Mucosa of descending colon (tissue), 3 donors: Measurements from ENCODE around the gene NIM1K. TPM values are rescaled to one million over a fixed set of nuclear protein-coding genes. Genes with fewer than 3 reads are reported as not detected.
"Not testable (repeated sequence)": the region's sequence is repeated elsewhere in the genome, so short reads cannot be mapped to it uniquely, and the experiment has no call there.

Experiments
- ATAC-seq: fragments of 200-7000 bp; cut with Tn5 transposase; one replicate; pipeline ENCODE4 v1.9.1; 2020; ENCODE audit warnings: mild to moderate bottlenecking, moderate library complexity
- DNase-seq, 3 donors: peaks; one replicate each; pipeline ENCODE4 v3.0.0-alpha.2; 2020
- H3K36me3 ChIP-seq: fragments of 200-600 bp; one replicate; pipeline ENCODE4 v1.8.0; 2021; ENCODE audit warnings: low read depth, mild to moderate bottlenecking
- H3K4me1 ChIP-seq: fragments of 200-600 bp; one replicate; pipeline ENCODE4 v1.8.0; 2021; ENCODE audit warnings: low read depth, mild to moderate bottlenecking
- H3K4me3 ChIP-seq: fragments of 200-600 bp; one replicate; pipeline ENCODE4 v1.8.0; 2021; ENCODE audit warnings: mild to moderate bottlenecking
- H3K9me3 ChIP-seq: fragments of 200-600 bp; one replicate; pipeline ENCODE4 v1.8.0; 2021; ENCODE audit warnings: mild to moderate bottlenecking
- CTCF ChIP-seq: fragments of 200-600 bp; IDR thresholded peaks from one replicate; pipeline ENCODE4 v1.8.0; 2022; ENCODE audit warnings: antibody characterized with exemption, mild to moderate bottlenecking
- intact Hi-C, 2 donors: fragments of 100-400 bp; cut with DNase I in 1 of 2; cut with micrococcal nuclease in 1 of 2; formaldehyde crosslinking; loops; one replicate each; pipeline versions ENCODE4 v1.11.0 to v1.11.1; 2022; cut with DNase I, micrococcal nuclease
- total RNA-seq, 3 donors: library from RNA; stranded (reverse); fragmentation: NEBNext Ultra II Directional in 2 of 3; extraction: Animal tissue kit (Norgen Biotek cat#: 25700) in 2 of 3; gene quantifications; one replicate each; pipeline versions ENCODE4 v1.2.1 to v1.2.4, GENCODE V29; 2021 to 2023
- donor health status: DM: no; HTN: no; CAD: no; lungs with moderate emphysema.
- donor health status: DM: no; HTN: no; CAD: no.
- donor health status: DM: no; HTN: yes; CAD: no.

The NIM1K gene
- total RNA-seq, 3 donors from 2014 or later, result 0.20 to 1.5 (median 0.43) TPM

GRCh38 chr5:43157068-43157467, 35.0 kb upstream of the NIM1K start:
- TF ChIP-seq CTCF, result no peak
- Histone ChIP-seq H3K9me3 (no peaks in the 10 kb centered on the region), H3K4me3 (no peak overlapping the region), H3K4me1 (no peaks in the 10 kb centered on the region), H3K36me3 (no peaks in the 10 kb centered on the region)
- DNase-seq (no peak), ATAC-seq (no peak)
- intact Hi-C loops, result no loop called here

- intact Hi-C loops, result no loop called here
Measured at GRCh38 chr5:43161244-43161643, 30.8 kb upstream of the NIM1K start.

GRCh38 chr5:43164801-43165200, 27.2 kb upstream of the NIM1K start:
- H3K4me3 ChIP-seq, H3K36me3 ChIP-seq, intact Hi-C loops, ATAC-seq, H3K4me1 ChIP-seq, DNase-seq, H3K9me3 ChIP-seq: not testable (repeated sequence)

More at GRCh38 chr5:43161244-43161643, 30.8 kb upstream of the NIM1K start:
- no peak for DNase-seq
- Histone ChIP-seq H3K4me3 (no peak overlapping the region), H3K9me3 (no peaks in the 10 kb centered on the region), H3K36me3 (no peaks in the 10 kb centered on the region), H3K4me1 (no peaks in the 10 kb centered on the region)
- no peak for ATAC-seq
- TF ChIP-seq CTCF, result no peak

- no peak for ATAC-seq
- no peaks in the 10 kb centered on the region for H3K36me3 ChIP-seq
- intact Hi-C loops, result no loop called here
Measured at GRCh38 chr5:43165323-43165722, 26.7 kb upstream of the NIM1K start.

GRCh38 chr5:43168175-43168574, 23.9 kb upstream of the NIM1K start:
- no peaks in the 10 kb centered on the region for H3K4me1 ChIP-seq
- DNase-seq (no peak), ATAC-seq (no peak)
- intact Hi-C loops, result no loop called here
- H3K36me3 ChIP-seq, result no peaks in the 10 kb centered on the region
- H3K9me3 ChIP-seq, result no peaks in the 10 kb centered on the region
- no peak for TF ChIP-seq CTCF
- H3K4me3 ChIP-seq, result no peak overlapping the region

More at GRCh38 chr5:43165323-43165722, 26.7 kb upstream of the NIM1K start:
- no peak overlapping the region for H3K4me3 ChIP-seq
- H3K4me1 ChIP-seq, result no peaks in the 10 kb centered on the region
- H3K9me3 ChIP-seq, result no peaks in the 10 kb centered on the region
- no peak for DNase-seq
- TF ChIP-seq CTCF, result no peak

GRCh38 chr5:43171451-43171850, 20.6 kb upstream of the NIM1K start:
- Histone ChIP-seq H3K36me3 (no peaks in the 10 kb centered on the region), H3K9me3 (no peaks in the 10 kb centered on the region), H3K4me1 (no peaks in the 10 kb centered on the region), H3K4me3 (no peak overlapping the region)
- no peak for DNase-seq
- intact Hi-C loops, result no loop called here
- no peak for TF ChIP-seq CTCF
- no peak for ATAC-seq
